ENCODE measurements around the gene DNAJC21.

DNAJC21 gene

DNA sequence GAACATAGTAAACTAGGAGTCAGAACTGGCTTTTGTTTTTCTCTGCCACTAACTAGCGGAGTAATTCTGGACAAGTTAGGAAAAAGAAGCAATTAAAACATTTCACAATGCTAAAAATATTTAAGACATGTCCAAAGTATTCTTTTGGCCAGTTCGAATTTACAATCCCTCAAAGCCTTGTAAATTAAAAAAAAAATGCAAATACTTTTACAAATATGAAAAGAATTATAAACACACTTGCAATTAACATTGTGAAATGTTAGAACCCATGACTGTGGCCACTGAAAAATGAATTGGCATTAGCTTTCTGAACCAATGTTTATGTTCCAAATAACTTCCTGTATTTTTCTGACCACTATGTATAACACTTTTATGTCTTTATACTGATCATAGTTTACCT, 16.3 kb upstream of the DNAJC21 start:
- H3K27ac ChIP-seq: no peak overlapping the region
- TF ChIP-seq, protein P1, sequence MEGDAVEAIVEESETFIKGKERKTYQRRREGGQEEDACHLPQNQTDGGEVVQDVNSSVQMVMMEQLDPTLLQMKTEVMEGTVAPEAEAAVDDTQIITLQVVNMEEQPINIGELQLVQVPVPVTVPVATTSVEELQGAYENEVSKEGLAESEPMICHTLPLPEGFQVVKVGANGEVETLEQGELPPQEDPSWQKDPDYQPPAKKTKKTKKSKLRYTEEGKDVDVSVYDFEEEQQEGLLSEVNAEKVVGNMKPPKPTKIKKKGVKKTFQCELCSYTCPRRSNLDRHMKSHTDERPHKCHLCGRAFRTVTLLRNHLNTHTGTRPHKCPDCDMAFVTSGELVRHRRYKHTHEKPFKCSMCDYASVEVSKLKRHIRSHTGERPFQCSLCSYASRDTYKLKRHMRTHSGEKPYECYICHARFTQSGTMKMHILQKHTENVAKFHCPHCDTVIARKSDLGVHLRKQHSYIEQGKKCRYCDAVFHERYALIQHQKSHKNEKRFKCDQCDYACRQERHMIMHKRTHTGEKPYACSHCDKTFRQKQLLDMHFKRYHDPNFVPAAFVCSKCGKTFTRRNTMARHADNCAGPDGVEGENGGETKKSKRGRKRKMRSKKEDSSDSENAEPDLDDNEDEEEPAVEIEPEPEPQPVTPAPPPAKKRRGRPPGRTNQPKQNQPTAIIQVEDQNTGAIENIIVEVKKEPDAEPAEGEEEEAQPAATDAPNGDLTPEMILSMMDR (IDR thresholded peaks at IDR 0.05): no peak
- TF ChIP-seq ZFX (IDR thresholded peaks at IDR 0.05; ENCODE audit: borderline replicate concordance): no peak

DNA sequence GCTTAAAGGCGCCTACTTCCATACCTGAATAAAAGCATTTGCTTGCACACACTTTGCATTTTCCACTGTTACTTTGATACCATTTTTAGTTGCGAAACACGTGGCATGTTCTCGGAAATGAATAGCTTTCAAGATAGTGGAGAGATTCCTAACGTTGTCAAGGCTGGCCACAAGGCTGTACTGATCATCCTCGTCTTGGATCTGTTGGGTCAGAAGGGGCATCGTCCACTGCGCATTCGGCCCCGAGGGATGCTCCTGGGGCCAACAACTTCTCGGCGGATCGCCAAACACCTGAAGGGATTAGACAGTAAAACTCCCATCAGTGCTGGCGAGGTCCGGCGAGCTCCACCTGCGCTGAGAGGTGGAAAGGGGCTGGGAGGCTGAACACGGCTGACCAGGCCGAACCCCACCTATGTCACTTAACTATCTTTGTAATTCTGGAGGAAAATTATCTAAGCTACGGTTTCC, 14.7 kb upstream of the DNAJC21 start:
- TF ChIP-seq ZFX (IDR thresholded peaks at IDR 0.05; ENCODE audit: borderline replicate concordance): no peak
- TF ChIP-seq, protein P1 (IDR thresholded peaks at IDR 0.05): no peak
- peak overlapping the region; percentile 90 for H3K27ac ChIP-seq

DNA sequence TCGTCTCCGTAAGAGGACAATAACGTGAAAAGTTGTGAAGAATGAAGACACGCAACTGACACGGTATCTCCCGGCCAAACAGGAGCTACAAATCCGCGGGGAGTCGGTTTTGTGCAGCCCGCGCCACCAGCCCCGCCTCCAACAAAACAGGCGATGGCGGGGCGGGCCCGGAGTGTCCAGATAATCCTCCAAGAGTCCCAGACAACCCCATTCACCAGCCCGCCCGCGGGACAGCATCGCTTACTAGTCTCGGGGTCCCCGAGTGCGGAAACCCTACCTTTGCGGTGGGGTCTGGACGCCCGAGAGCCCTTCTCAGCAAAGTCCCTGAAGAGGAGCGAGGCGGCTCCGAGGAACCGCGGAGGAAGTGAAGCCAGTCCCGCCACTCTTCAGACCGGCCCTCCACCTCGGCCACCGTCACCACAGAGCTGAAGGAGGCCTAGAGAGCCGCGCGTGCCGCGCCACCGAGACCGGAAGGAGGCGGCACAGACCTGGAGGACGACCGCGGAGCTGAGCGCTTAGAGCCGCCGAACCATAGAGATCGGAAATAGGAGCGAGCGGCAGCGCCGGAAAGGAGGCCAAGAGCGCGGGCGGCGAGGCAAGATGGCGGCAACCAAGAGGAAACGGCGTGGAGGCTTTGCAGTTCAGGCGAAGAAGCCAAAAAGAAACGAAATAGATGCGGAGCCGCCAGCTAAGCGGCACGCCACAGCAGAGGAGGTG, 14.1 kb upstream of the DNAJC21 start, which contains the start of the genes BRIX1 and RAD1:
BRIX1 (plus strand) TSS at position 573 of the 717 bp plus-strand sequence; CDS start at position 601, 28 bp downstream.
RAD1 (minus strand) TSS at position 366 of the 717 bp plus-strand sequence. CDS start 612 bp downstream, outside the sequence.
- TF ChIP-seq ZFX (IDR thresholded peaks at IDR 0.05; ENCODE audit: borderline replicate concordance): no peak
- TF ChIP-seq, protein P1 (IDR thresholded peaks at IDR 0.05): no peak
- peak within 1 kb of the TSS; percentile 90 for H3K27ac ChIP-seq

DNA sequence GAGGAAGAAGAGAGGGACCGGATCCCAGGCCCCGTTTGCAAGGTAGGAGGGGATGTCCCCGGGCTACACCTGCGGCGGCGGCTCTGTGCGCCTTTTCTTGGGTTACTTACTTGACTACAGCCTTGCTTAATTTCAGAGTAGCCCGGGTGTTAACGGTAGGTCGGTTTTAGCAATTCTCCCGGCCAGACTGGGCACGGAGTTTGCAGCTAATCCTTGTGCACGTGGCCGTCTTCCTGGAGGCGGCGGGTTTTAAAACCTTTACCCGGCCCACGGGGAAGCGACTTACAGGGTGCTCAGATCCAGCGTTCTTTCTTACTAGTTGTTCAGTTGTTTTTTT, 13.5 kb upstream of the DNAJC21 start:
- no peak for TF ChIP-seq ZFX (IDR thresholded peaks at IDR 0.05; ENCODE audit: borderline replicate concordance)
- TF ChIP-seq, protein P1 (IDR thresholded peaks at IDR 0.05): no peak

DNA sequence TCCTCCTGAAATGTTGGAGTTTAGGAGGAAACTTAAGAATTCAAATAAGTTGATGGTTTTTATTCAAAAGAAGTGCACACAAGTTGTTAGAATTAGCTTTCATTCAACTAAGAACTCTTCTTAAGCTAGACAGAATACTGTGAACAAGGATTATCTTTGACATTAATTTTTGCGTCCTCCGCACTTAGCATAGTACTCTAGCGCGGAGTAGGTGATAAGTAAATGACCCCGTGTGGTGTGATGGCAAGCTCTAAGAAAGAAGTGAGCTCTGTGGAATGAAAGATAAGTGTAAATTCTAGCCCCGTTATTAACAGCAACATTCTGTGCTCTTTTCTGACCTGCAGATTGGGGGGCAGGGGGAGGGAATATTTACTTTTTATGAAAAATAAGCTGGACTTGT, 12.8 kb upstream of the DNAJC21 start:
- H3K27ac ChIP-seq: peak overlapping the region; percentile 90; the same call in 1 of the 2 replicates
- TF ChIP-seq, protein P1 (IDR thresholded peaks at IDR 0.05): no peak
- TF ChIP-seq ZFX (IDR thresholded peaks at IDR 0.05; ENCODE audit: borderline replicate concordance): no peak

More for the DNA sequence above, 13.5 kb upstream of the DNAJC21 start:
- peak overlapping the region; percentile 90 for H3K27ac ChIP-seq

DNA sequence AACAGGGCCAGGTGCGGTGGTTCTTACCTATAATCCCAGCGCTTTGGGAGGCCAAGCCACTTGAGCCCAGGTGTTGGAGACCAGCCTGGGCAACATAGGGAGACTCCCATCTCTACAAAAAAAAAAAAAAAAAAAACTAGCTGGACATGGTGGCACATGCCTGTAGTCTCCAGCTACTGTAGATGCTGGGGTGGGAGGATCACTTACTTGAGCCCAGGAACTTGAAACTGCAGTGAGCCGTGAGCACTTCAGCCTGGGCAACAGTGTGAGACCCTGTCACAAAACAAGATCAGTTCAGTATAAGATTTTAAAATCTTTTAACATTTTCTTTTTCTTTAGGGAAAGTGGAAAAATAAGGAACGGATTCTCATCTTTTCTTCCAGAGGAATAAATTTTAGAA, 11.3 kb upstream of the DNAJC21 start:
- no peak overlapping the region; the same call in 1 of the 2 replicates for H3K27ac ChIP-seq
- no peak for TF ChIP-seq ZFX (IDR thresholded peaks at IDR 0.05; ENCODE audit: borderline replicate concordance)
- TF ChIP-seq, protein P1 (IDR thresholded peaks at IDR 0.05): no peak

DNA sequence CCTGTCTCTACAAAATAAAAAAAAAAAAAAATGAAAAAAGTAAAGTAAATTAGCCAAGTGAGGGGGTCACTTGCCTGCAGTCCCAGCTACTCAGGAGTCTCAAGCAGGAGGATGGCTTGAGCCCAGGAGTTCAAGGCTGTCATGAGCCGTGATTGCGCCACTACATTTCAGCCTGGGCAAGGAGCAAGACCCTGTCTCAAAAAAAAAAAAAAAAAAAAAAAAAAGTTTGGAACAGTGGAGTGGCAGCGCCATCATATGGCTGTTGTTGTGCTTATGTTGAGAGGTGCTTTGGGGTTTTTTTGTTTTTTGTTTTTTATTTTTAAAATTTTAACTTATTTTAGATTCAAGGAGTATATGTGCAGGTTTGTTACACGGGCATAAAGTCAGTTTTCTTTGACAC, 10.3 kb upstream of the DNAJC21 start:
- no peak for TF ChIP-seq ZFX (IDR thresholded peaks at IDR 0.05; ENCODE audit: borderline replicate concordance)
- TF ChIP-seq, protein P1 (IDR thresholded peaks at IDR 0.05): no peak
- no peak overlapping the region for H3K27ac ChIP-seq

DNA sequence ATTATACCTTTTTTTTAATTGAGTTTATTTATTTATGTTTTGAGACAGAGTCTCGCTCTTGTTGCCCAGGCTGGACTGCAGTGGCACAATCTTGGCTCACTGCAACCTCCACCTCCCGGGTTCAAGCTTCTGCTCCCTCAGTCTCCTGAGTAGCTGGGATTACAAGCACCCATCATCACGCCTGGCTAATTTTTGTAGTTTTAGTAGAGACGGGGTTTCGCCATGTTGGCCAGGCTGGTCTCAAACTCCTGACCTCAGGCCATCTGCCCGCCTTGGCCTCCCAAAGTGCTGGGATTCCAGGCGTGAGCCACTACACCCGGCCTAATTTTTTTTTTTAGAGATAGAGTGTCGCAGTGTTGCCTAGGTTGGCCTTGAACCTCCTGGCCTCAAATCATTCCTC, 6.1 kb upstream of the DNAJC21 start:
- H3K27ac ChIP-seq: peak overlapping the region; percentile 31
